GM12892 (cell line): ENCODE measurements around the gene ATP1B2.

Experiments used
- POLR2A ChIP-seq: IDR thresholded peaks from 2 replicates; pipeline ENCODE4 v1.6.1; 2011; ENCODE audit warnings: low read depth, low read length, control low read depth
- POLR2AphosphoS5 ChIP-seq: IDR thresholded peaks from 2 replicates; pipeline ENCODE4 v1.6.1; 2011; ENCODE audit warnings: low read depth, low read length, control low read depth
- TAF1 ChIP-seq: IDR thresholded peaks from 2 replicates; pipeline ENCODE4 v1.6.1; 2011; ENCODE audit warnings: low read depth, mild to moderate bottlenecking, control low read depth, low read length, borderline replicate concordance

DNA sequence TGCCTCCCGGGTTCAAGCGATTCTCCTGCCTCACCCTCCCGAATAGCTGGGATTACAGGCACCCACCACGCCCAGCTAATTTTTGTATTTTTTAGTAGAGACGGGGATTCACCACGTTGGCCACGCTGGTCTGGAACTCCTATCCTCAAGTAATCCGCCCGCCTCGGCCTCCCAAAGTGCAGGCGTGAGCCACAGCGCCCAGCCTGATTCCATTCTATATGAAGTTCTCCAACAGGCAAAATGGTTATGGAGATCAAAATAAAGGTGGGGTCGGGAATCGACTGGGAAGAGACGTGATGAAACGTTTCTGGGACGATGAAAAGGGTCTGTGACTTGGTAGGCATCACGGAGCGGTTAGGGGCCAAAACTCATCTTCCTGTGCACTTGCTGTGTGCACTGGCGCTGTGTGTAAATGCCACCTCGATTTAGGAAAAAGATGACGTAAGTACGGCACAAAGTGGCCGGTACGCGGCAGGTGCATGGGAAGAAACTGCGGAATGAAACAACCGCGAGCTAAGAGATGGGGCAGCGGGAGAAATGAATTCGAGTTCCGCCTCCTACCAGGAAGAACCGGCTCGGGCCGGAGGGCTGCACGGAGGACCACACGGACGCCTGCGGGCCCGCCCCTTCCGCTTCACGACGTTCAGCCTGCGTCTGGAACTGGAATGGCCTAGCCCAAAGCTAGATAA, 35.0 kb downstream of the ATP1B2 start:
- TF ChIP-seq POLR2A (peak; percentile 76; the same call in 1 of the 2 replicates), TAF1 (peak; percentile 71; the same call in 1 of the 2 replicates), POLR2AphosphoS5 (peak; percentile 31; the same call in 1 of the 2 replicates)
